HG03520 (cell line): ENCODE measurements around the gene F10.

ENCODE experiments used
- ATAC-seq: cut with Tn5 transposase; IDR thresholded peaks from one replicate; pipeline ENCODE4 v1.9.1; 2021; ENCODE audit warnings: mild to moderate bottlenecking, moderate library complexity; ENCODE audit not compliant: unreplicated experiment

The F10 gene

GRCh38 chr13:113187883-113188665, 65.5 kb downstream of the F10 start:
- ATAC-seq: no peak

DNA sequence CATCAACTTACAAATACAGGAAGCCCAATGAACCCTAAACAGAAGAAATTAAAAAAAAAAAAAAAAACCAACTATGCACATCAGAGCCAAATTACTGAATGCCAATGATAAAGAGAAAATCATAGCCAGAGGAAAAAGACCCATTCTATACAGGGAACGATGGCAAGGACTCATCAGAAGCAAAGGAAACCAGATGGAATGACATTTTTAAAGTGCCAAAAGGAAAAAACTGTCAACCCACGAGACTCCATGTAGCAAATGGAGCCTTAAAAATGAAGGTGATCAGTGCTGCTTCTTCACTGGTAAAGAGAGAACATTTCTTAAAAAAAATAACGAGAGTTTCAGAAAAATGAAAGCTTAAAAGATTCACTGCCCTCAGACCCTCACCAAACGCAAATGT, 67.6 kb downstream of the F10 start:
- no peak for ATAC-seq

DNA sequence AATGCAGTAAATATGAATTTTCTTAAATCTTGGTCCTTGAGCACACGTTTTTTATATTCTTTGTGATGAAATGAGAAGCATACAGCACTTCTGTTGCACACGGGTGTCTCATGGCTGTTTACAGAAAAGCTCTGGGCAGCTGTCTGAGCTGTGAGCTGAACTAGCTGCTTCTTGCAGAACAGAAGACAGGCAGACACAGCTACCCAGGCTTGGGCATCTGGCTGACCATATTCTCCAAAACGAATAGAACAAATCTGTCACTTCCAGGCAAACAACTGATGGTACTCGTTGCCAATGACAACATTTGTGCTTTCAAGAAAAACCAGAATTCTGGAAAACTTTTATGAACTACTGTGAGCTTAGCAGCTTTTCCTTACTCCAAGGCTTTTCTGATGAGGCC, 69.7 kb downstream of the F10 start:
- no peak for ATAC-seq

- no peak for ATAC-seq
Measured at GRCh38 chr13:113192902-113193301, 70.3 kb downstream of the F10 start.

DNA sequence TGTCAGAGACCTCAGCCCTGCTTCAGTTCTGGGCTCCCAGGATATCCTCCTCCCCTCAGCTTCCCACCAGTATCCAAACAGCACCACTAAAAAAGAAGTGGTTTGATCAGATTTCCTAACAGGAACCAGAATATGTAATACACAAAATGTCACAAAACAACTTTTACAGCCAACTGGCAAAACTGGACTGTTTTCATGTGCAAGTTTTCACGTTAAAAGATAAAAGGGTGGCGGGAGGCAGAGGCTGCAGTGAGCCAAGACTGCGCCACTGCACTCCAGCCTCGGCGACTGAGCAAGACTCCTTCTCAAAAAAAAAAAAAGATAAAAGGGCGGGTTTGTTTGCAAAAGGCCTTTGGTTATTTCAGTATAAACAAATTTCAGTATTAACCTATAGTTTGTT, 72.8 kb downstream of the F10 start:
- ATAC-seq: no peak

DNA sequence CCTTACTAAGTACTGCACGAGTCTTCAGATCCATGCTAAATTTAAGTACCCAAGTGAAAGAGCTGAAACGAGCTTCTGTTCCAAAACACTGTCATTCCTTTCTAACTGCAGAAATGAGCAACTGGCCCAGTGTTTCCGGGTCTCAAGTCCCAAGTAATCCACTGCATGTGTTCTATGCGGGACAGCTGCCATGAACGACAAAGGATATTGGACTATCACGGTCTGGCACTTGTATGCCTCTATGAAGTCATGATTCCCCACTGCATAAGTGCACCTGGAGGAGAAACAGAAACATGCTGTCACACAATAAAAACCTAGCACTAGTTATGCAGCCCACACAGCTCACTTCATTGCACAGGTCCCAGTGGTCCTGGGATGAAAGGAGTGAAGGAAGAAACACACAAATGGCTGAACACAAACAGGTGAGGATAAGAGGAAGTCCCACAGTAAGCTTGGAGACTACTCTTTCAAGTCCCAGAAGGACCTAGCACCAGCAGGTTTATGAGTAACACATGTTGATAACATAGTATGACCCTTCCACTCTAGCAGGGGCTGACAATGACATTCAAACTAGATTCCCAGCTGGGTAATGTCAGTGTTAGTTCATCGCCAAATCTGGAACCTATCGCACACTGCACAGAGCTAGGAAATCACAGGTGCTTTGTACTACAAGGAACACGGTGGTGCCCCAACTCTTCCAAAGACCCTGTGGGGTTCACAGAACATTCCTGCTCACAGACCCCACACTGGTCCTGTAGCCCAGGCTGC, 74.6 kb downstream of the F10 start:
- ATAC-seq: no peak
